HCT116 (cell line): Measurements from ENCODE around the gene MAP2K3. TPM values are rescaled to one million over a fixed set of nuclear protein-coding genes. Genes with fewer than 3 reads are reported as not detected.

Experiments
- ATAC-seq: fragments of 200-7000 bp; cut with Tn5 transposase; 2 replicates; pipeline ENCODE4 v1.9.1; 2020; ENCODE audit warnings: mild to moderate bottlenecking, moderate library complexity
- BruUV-seq: library from RNA; stranded (reverse); fragments of 400-500 nt; replicated peaks from 2 replicates; lab custom pipeline; 2021; lab: Mats Ljungman, UMichigan
- CTCF ChIA-PET: fragments of 300-600 bp; sonication (Branson Sonifier 250); formaldehyde crosslinking; loops from one replicate; lab custom pipeline; 2021; ENCODE audit warnings: antibody characterized with exemption; lab: Charles Lee
- POLR2A ChIA-PET: fragments of 300-600, 350-600 bp; sonication (Branson Sonifier 250); formaldehyde crosslinking; loops from one replicate; lab custom pipeline; 2021; ENCODE audit warnings: antibody characterized with exemption; lab: Charles Lee
- RAD21 ChIA-PET, 2 experiments: fragments of 300-600 bp; sonication (Branson Sonifier 250); formaldehyde crosslinking; loops; one replicate each; lab custom pipeline; 2023; ENCODE audit warnings: low total read pairs in 2 of 2; ENCODE audit not compliant: uncharacterized antibody in 2 of 2, unreplicated experiment in 2 of 2, low non-redundant PET in 1 of 2; lab: Charles Lee
- DNase-seq: peaks from one replicate; pipeline ENCODE4 v3.0.0-alpha.2; 2010; ENCODE audit warnings: low read depth, low spot score
- H2AFZ ChIP-seq: fragments of 200-600 bp; shearing (Covaris generic), sonication (generic); 2 replicates; pipeline ENCODE4 v1.6.1; 2017; ENCODE audit warnings: low read depth, mixed run types, mixed read lengths, antibody characterized with exemption, low read length; ENCODE audit not compliant: poor library complexity, severe bottlenecking
- H3K27ac ChIP-seq: 2 replicates; pipeline ENCODE4 v1.5.1; 2012; ENCODE audit warnings: low read depth, low read length
- H3K27me3 ChIP-seq: fragments of 200-600 bp; sonication (generic); 2 replicates; pipeline ENCODE4 v1.6.1; 2016; ENCODE audit warnings: mixed run types, low read length, mixed read lengths; ENCODE audit not compliant: insufficient read depth
- H3K36me3 ChIP-seq, 2 experiments: fragments of 200-500 bp in 1 of 2; fragments of 200-600 bp in 1 of 2; sonication (Bioruptor generic) in 1 of 2; sonication (generic) in 1 of 2; 2 replicates each; pipeline versions ENCODE4 v1.5.1 to v1.6.1; 2014 to 2016; ENCODE audit warnings: low read length in 2 of 2, inconsistent platforms in 1 of 2, mixed read lengths in 1 of 2, mixed run types in 1 of 2; ENCODE audit not compliant: insufficient read depth in 2 of 2, control insufficient read depth in 1 of 2
- H3K4me1 ChIP-seq, 2 experiments: fragments of 200-600 bp in 1 of 2; sonication (generic) in 1 of 2; 2 replicates each; pipeline versions ENCODE4 v1.5.1 to v1.6.1; 2012 to 2017; ENCODE audit warnings: low read length in 2 of 2, inconsistent platforms in 1 of 2, mild to moderate bottlenecking in 1 of 2, mixed read lengths in 1 of 2, mixed run types in 1 of 2, moderate library complexity in 1 of 2; ENCODE audit not compliant: insufficient read depth in 2 of 2, control insufficient read depth in 1 of 2
- H3K4me2 ChIP-seq: fragments of 200-600 bp; sonication (generic); 2 replicates; pipeline ENCODE4 v1.6.1; 2017; ENCODE audit warnings: mixed run types, low read length, mixed read lengths
- H3K4me3 ChIP-seq, 2 experiments: fragments of 200-600 bp in 1 of 2; sonication (generic) in 1 of 2; replicated peaks in 1 of 2; 2 replicates each; pipeline ENCODE4 v1.5.1; 2011 to 2016; ENCODE audit warnings: low read length in 2 of 2, control low read depth in 1 of 2, low read depth in 1 of 2, mild to moderate bottlenecking in 1 of 2, mixed read lengths in 1 of 2, mixed run types in 1 of 2
- H3K79me2 ChIP-seq: fragments of 200-600 bp; sonication (generic); 2 replicates; pipeline ENCODE4 v1.6.1; 2017; ENCODE audit warnings: mild to moderate bottlenecking, mixed run types, low read length, moderate library complexity, mixed read lengths; ENCODE audit not compliant: insufficient read depth
- H3K9ac ChIP-seq: fragments of 200-600 bp; sonication (generic); 2 replicates; pipeline ENCODE4 v1.6.1; 2016; ENCODE audit warnings: low read length, mixed read lengths
- H3K9me2 ChIP-seq: fragments of 200-600 bp; sonication (generic), shearing (Covaris generic); 2 replicates; pipeline ENCODE4 v1.6.1; 2017; ENCODE audit warnings: mixed run types, mild to moderate bottlenecking, moderate library complexity; ENCODE audit not compliant: insufficient read depth
- H3K9me3 ChIP-seq, 2 experiments: fragments of 200-500 bp in 1 of 2; fragments of 200-600 bp in 1 of 2; sonication (Bioruptor generic) in 1 of 2; sonication (generic) in 1 of 2; 2 replicates each; pipeline ENCODE4 v1.6.1; 2014 to 2017; ENCODE audit warnings: low read length in 2 of 2, mixed read lengths in 2 of 2, inconsistent platforms in 1 of 2, low read depth in 1 of 2, mild to moderate bottlenecking in 1 of 2, mixed run types in 1 of 2, moderate library complexity in 1 of 2; ENCODE audit not compliant: control insufficient read depth in 1 of 2, insufficient read depth in 1 of 2
- H4K20me1 ChIP-seq: fragments of 200-600 bp; sonication (generic), shearing (Covaris generic); 2 replicates; pipeline ENCODE4 v1.6.1; 2017; ENCODE audit warnings: mixed run types, mild to moderate bottlenecking, moderate library complexity; ENCODE audit not compliant: insufficient read depth
- EZH2 ChIP-seq: fragments of 200-600 bp; sonication (generic); IDR thresholded peaks from 2 replicates; pipeline ENCODE4 v1.6.1; 2017; ENCODE audit warnings: antibody characterized with exemption, mixed run types
- EZH2phosphoT487 ChIP-seq: fragments of 200-600 bp; IDR thresholded peaks from 2 replicates; pipeline ENCODE4 v1.6.1; 2018; ENCODE audit warnings: antibody characterized with exemption, borderline replicate concordance
- FOSL1 ChIP-seq: IDR thresholded peaks from 2 replicates; pipeline ENCODE4 v1.6.1; 2012; ENCODE audit warnings: low read depth
- JUND ChIP-seq: IDR thresholded peaks from 2 replicates; pipeline ENCODE4 v1.6.1; 2012
- POLR2A ChIP-seq: IDR thresholded peaks from 2 replicates; pipeline ENCODE4 v1.7.0; 2011; ENCODE audit warnings: borderline replicate concordance; ENCODE audit not compliant: insufficient read depth, insufficient read length; ENCODE audit errors: extremely low read depth
- POLR2AphosphoS5 ChIP-seq: IDR thresholded peaks from 2 replicates; pipeline ENCODE4 v1.6.1; 2011; ENCODE audit warnings: mild to moderate bottlenecking, low read depth, low read length, moderate library complexity
- RAD21 ChIP-seq: IDR thresholded peaks from 2 replicates; pipeline ENCODE4 v1.6.1; 2012; ENCODE audit warnings: low read depth, mild to moderate bottlenecking
- SIN3A ChIP-seq: IDR thresholded peaks from 2 replicates; pipeline ENCODE4 v1.6.1; 2012; ENCODE audit warnings: low read depth
- SP1 ChIP-seq: IDR thresholded peaks from 2 replicates; pipeline ENCODE4 v1.6.1; 2012; ENCODE audit warnings: low read depth
- SRF ChIP-seq: IDR thresholded peaks from 2 replicates; pipeline ENCODE4 v1.6.1; 2012; ENCODE audit warnings: low read depth
- TCF7L2 ChIP-seq: IDR thresholded peaks from 2 replicates; pipeline ENCODE4 v1.7.0; 2011; ENCODE audit warnings: borderline replicate concordance, inconsistent platforms; ENCODE audit not compliant: insufficient read depth, insufficient read length; ENCODE audit errors: extremely low read depth
- YY1 ChIP-seq: IDR thresholded peaks from 2 replicates; pipeline ENCODE4 v1.6.1; 2011; ENCODE audit warnings: low read length, low read depth, moderate library complexity, mild to moderate bottlenecking; ENCODE audit not compliant: insufficient replicate concordance; ENCODE audit errors: extremely low read depth
- ZFX ChIP-seq: fragments of 450-650 bp; IDR thresholded peaks from 2 replicates; pipeline ENCODE4 v1.6.1; 2017
- intact Hi-C: fragments of 100-400 bp; cut with micrococcal nuclease; formaldehyde crosslinking; loops from 2 replicates; pipeline ENCODE4 v1.10.0; 2022
- total RNA-seq: library from RNA; stranded (reverse); gene quantifications from one replicate; pipeline ENCODE4 v1.2.1, GENCODE V29; 2021; ENCODE audit not compliant: unreplicated experiment
- TF ChIP-seq, protein P1 (sequence below): IDR thresholded peaks from 2 replicates; pipeline ENCODE4 v1.6.1; 2012
- TF ChIP-seq, protein P2 (sequence below): IDR thresholded peaks from 2 replicates; pipeline ENCODE4 v1.6.1; 2012; ENCODE audit warnings: low read depth
- TF ChIP-seq, protein P3 (sequence below): IDR thresholded peaks from 2 replicates; pipeline ENCODE4 v1.6.1; 2012
- TF ChIP-seq, protein P4 (sequence below): IDR thresholded peaks from 2 replicates; pipeline ENCODE4 v1.6.1; 2011; ENCODE audit warnings: mild to moderate bottlenecking, low read length, moderate library complexity; ENCODE audit not compliant: insufficient replicate concordance; ENCODE audit errors: extremely low read depth

The MAP2K3 gene
- total RNA-seq, 1 experiment from 2014 or later: 96.7 TPM

DNA sequence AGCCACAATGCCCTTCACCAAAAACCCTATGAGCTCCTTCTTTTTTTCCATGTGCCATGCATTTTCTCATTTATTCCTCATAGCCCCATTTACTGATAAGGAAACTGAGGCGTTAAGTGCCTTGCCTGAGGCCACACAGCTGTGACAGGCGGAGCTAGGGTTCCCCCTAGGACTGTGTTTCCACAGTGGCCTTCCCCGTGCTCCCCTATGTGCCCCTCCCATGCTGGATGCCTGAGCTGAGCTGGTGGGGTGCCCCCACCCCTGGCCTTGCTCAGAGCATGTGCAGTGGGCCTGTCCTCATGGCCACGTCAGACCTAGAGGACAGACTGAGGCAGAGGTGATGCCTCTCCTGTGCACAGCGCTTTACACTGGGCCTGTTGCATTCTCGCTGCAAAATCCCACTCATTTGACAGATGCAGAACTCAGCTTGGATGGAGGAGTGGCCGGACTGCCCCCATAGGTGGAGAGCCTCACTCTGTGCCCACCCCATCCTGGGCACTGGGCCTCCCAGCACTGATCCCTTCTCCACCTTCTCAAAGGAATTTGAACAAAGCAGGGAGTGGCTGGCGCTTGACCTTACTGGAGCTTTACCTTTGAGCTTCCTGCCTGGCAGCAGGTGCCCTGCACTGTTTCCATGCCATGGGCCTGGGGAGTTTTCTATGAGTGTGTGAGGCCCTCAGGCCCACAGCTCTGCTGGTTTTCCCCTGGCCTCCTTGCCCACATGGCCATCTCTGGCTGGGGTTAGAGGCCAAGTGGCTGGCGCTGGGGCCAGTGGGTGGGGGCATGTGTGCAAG lies 2.6 kb downstream of the MAP2K3 start (continued):
- TF ChIP-seq POLR2A: no peak

DNA sequence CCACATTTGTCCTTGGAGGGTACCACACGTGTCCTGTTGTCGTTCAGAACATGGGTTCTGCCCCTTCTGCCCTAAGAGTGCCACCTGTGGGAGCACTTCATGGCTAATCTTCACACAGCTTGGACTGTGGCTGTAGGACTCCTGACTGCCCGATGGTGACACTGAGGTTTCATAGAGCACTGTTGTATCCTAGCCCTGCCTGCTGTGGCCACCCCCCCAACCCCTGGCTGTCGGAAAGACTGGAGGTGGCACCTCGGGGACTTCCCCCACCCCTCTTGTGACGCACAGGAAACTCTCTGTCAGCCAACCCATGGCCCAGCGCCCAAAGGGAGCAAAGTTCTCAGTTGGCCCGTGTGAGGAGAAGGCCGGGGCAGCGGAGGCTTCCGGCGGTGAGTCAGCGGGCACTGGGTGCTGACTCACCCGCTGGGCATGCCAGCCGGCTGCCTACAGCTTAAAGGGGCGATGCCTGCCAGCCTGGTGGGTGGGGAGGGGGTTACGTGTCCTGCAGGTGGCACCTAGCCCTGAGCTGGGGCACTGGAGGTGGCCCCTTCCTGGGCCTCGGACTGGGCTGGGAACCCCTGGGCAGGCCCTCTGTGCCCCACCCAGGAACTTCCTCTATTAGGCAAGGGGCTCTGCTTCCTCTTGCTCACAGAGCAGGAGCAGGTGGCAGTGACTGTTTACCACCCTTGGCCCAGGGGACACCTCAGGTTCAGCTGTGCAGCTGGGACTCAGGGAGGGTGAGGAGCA lies 3.4 kb downstream of the MAP2K3 start:
- ChIA-PET RAD21 (no interaction called here), CTCF (interaction anchor here (0.7 to 1.3 kb wide), 5 partner anchors 8 to 225 kb away, joined by 3 to 4 read pairs (median 3); no protein-coding TSS in a partner anchor), POLR2A (interaction anchor here (0.7 to 2.6 kb wide), 4 partner anchors 8 to 245 kb away, joined by 3 to 15 read pairs (median 6); partner anchors contain the start of gene USP22)
- Histone ChIP-seq H2AFZ (no peak overlapping the region), H3K4me3 (peak overlapping the region; percentile 91 to 99), H3K36me3 (peaks cover 2 to 17% of the 10 kb centered on the region in 2 experiments; a peak in 2 of 4 replicates), H3K4me1 (peaks cover 51 to 64% of the 10 kb centered on the region in 2 experiments), H3K9ac (peak overlapping the region; percentile 96), H3K27me3 (no peaks in the 10 kb centered on the region), H3K9me3 (no peaks in the 10 kb centered on the region), H4K20me1 (no peaks in the 10 kb centered on the region), H3K79me2 (peaks cover 84% of the 10 kb centered on the region), H3K4me2 (peak overlapping the region; percentile 99), H3K9me2 (no peaks in the 10 kb centered on the region), H3K27ac (peak overlapping the region; percentile 99)
- DNase-seq: peak; percentile 96
- intact Hi-C loops: loop anchor here (10.0 kb wide), 1 partner anchor 167 kb away; no protein-coding TSS in a partner anchor
- no TSS peak for BruUV-seq
- ATAC-seq: peak; percentile 60
- TF ChIP-seq POLR2A: no peak
- no peak for TF ChIP-seq RAD21
- TF ChIP-seq SP1: peak; percentile 99
- peak; percentile 98 for TF ChIP-seq JUND
- TF ChIP-seq SIN3A: peak; percentile 92
- TF ChIP-seq EZH2: no peak
- TF ChIP-seq, protein P1, sequence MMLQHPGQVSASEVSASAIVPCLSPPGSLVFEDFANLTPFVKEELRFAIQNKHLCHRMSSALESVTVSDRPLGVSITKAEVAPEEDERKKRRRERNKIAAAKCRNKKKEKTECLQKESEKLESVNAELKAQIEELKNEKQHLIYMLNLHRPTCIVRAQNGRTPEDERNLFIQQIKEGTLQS: no peak
- TF ChIP-seq FOSL1: peak; percentile 99
- TF ChIP-seq, protein P2, sequence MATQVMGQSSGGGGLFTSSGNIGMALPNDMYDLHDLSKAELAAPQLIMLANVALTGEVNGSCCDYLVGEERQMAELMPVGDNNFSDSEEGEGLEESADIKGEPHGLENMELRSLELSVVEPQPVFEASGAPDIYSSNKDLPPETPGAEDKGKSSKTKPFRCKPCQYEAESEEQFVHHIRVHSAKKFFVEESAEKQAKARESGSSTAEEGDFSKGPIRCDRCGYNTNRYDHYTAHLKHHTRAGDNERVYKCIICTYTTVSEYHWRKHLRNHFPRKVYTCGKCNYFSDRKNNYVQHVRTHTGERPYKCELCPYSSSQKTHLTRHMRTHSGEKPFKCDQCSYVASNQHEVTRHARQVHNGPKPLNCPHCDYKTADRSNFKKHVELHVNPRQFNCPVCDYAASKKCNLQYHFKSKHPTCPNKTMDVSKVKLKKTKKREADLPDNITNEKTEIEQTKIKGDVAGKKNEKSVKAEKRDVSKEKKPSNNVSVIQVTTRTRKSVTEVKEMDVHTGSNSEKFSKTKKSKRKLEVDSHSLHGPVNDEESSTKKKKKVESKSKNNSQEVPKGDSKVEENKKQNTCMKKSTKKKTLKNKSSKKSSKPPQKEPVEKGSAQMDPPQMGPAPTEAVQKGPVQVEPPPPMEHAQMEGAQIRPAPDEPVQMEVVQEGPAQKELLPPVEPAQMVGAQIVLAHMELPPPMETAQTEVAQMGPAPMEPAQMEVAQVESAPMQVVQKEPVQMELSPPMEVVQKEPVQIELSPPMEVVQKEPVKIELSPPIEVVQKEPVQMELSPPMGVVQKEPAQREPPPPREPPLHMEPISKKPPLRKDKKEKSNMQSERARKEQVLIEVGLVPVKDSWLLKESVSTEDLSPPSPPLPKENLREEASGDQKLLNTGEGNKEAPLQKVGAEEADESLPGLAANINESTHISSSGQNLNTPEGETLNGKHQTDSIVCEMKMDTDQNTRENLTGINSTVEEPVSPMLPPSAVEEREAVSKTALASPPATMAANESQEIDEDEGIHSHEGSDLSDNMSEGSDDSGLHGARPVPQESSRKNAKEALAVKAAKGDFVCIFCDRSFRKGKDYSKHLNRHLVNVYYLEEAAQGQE: no peak
- peak; percentile 63 for TF ChIP-seq POLR2AphosphoS5
- TF ChIP-seq, protein P3, sequence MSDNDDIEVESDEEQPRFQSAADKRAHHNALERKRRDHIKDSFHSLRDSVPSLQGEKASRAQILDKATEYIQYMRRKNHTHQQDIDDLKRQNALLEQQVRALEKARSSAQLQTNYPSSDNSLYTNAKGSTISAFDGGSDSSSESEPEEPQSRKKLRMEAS: peak; percentile 79
- no peak for TF ChIP-seq YY1
- no peak; the same call in 1 of the 2 replicates for TF ChIP-seq SRF
- TF ChIP-seq ZFX: no peak
- TF ChIP-seq, protein P4, sequence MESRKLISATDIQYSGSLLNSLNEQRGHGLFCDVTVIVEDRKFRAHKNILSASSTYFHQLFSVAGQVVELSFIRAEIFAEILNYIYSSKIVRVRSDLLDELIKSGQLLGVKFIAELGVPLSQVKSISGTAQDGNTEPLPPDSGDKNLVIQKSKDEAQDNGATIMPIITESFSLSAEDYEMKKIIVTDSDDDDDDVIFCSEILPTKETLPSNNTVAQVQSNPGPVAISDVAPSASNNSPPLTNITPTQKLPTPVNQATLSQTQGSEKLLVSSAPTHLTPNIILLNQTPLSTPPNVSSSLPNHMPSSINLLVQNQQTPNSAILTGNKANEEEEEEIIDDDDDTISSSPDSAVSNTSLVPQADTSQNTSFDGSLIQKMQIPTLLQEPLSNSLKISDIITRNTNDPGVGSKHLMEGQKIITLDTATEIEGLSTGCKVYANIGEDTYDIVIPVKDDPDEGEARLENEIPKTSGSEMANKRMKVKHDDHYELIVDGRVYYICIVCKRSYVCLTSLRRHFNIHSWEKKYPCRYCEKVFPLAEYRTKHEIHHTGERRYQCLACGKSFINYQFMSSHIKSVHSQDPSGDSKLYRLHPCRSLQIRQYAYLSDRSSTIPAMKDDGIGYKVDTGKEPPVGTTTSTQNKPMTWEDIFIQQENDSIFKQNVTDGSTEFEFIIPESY: peak; percentile 53
- TF ChIP-seq TCF7L2: peak; percentile 73
- no peak for TF ChIP-seq EZH2phosphoT487
